ENCODE results near the gene GMCL1.

GRCh38 chr2:69789175-69789721, 40.2 kb upstream of the GMCL1 start:
- TF ChIP-seq ATF7 (IDR thresholded peaks at IDR 0.05), result no peak
- no peak for TF ChIP-seq MED1 (CRISPR knock-in tag; IDR thresholded peaks at IDR 0.05; ENCODE audit: borderline replicate concordance)
